ENCODE results near the gene RBMS3.
"Not testable (repeated sequence)": the region's sequence is repeated elsewhere in the genome, so short reads cannot be mapped to it uniquely, and the experiment has no call there.

RBMS3 gene

GRCh38 chr3:29642393-29643033 is 361.6 kb downstream of the RBMS3 start:
- DNase-seq, result no peak

- no peak for DNase-seq
Observed at GRCh38 chr3:29643034-29643425, 362.2 kb downstream of the RBMS3 start.

GRCh38 chr3:29644261-29644660 is 363.4 kb downstream of the RBMS3 start:
- DNase-seq, result no peak

DNA sequence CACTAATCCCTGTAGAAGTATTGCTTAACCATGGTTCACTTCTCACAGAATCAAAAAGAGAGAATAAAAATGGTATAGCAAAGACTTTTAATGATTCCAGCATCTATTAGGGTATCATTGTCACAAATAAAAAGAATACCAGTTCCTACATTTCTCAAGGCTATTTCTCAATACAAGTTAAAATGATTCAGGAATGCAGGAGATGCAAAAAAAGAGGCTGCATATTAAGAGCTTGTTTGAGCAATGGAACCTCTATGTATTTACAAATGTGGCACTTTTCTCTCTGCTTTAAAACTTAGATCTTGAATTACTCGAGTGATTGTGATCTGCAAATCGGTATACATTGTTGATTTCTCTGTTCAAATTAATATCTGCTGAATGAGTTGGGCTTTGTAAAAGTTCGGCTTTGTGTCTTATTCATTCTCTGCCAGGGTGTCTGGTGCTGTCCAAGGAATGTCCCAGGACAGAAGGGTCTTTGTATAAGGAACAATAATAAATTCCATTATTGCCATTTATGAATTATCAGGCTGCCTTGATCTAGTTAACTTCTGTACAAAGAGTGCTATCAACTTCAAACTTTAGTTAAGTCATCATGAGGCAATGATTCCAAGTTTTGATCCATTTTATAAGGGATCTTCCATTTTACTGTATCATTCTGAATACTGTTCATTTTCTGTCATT is 364.2 kb downstream of the RBMS3 start:
- DNase-seq, result no peak

DNA sequence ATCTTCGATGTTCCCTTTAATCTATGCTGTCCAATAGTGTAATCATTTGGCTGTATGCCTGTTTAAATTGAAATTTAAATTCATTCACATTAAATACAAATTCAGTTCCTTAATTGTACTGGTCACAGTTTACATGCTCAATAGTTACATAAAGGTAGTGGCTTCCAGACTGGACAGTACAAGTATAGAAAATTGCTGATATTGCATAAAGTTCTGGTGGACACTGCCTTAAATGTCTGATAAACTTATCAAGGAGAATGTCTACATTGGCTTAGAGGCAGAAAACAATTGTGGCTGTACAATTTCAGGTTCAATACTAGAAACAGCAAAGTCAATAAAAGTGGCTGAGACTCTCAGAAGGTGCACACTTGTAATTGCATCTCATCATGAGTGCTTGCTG is 365.2 kb downstream of the RBMS3 start:
- no peak for DNase-seq

- DNase-seq, result peak; percentile 16
Observed at GRCh38 chr3:29649815-29650547, 369.1 kb downstream of the RBMS3 start.

DNA sequence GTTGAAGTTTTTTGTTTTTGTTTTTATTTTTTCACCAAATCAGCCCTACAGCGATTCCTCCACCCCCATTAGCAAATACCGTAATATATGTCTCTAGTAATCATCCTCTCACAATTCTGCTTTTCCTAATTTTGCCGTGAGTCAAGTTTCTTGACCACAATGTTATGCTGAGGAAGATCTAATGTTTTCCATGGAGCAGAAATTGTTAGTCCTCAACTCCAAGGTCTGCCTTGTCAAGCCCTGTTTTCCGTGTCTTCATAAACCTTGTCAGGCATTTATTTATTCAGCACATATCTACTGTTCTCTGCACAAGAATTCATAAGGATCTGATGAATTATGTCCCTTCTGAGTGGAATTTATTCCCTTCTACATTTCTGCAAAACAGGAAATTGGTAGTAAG is 372.8 kb downstream of the RBMS3 start:
- no peak for DNase-seq

- no peak for DNase-seq
Observed at GRCh38 chr3:29655015-29655747, 374.3 kb downstream of the RBMS3 start.

DNA sequence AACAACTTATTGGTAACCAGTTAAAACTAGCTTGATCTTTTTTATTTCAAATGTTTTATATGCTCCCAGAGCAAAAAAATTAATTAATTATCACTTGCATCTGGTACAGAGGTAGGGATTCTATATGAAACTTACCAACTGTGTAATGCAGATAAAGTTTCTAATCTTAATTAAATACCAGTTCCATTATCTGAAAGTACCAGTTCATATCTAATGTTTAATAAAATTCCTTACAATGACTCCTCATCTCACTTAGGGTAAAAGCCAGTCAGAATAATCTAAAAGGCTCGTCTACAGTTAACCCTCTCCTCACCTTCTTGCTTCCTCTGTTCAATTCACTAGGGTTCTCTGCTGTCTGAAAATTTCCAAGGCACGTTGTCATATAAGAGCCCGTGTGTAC is 384.8 kb downstream of the RBMS3 start:
- no peak for DNase-seq

- DNase-seq, result no peak
Observed at GRCh38 chr3:29668233-29668632, 387.4 kb downstream of the RBMS3 start.

DNA sequence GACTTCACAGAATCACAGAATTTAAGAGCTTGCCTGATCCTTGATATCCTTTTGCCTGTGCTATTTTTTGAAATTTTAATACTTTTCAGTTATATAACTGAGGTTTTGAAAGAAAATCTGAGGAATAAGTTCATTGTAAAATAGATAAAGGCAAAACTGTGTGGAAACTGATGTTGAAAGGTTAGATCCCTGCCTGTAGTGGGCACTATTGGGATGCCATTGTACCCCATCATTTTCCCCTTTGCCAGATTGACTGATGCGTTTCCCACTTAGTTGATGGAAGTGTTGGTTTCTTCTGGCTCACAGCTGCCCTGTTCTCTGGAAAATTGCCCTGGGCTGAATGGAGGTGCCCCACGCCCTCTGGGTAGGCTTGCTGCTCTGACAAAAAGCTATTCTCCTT is 387.9 kb downstream of the RBMS3 start:
- DNase-seq, result no peak

DNA sequence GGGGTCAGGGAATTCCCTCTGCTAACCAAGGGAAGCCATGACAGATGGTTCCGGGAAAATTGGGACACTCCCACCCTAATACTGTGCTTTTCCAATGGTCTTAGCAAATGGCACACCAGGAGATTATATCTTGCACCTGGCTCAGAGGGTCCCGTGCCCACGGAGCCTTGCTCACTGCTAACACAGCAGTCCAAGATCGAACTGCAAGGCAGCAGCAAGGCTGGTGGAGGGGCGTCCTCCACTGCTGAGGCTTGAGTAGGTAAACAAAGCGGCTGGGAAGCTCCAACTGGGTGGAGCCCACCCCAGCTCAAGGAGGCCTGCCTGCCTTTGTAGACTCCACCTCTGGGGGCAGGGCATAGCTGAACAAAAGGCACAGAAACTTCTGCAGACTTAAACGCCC is 389.6 kb downstream of the RBMS3 start:
- not testable (repeated sequence) for DNase-seq

DNA sequence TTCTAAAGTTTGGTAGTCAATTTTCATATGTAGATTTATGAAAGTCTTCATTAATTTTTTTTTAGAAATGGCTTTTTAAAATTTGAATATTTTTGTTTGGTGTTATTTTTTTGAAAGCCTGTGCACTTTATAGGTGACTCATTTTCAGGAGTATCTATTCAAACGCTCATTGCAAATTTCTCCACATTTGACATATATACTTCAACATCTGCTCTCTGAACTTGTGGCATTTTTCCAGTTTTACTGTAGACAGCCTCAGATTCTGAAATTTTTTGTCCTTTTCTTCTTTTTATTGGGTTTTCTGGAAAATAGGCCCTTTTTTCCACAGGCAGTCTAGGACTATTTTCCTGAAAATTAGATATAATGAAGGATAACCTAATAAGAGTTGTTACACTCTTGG is 396.6 kb downstream of the RBMS3 start:
- DNase-seq, result no peak

DNA sequence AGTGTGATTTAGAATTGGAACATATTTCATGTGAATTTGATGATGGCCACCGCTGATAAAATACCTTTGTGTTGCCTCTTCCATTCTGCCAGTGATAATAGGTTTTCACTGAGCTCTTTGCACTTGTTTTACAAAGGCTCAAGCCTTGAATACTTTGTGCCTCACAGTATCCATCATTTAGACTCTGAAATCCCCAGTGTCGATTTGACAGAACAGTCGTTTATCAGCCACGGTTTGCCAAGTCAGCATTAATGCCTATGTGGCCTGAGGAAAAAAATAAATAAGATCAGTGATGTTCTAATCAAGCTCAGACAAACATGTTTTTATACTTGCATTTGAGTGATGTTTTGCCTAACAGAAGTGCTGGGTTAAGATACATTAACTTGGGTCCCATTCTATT is 399.1 kb downstream of the RBMS3 start:
- DNase-seq, result no peak

GRCh38 chr3:29683018-29683993 is 402.4 kb downstream of the RBMS3 start:
- no peak for DNase-seq

GRCh38 chr3:29686889-29687592 is 406.2 kb downstream of the RBMS3 start:
- no peak for DNase-seq

- no peak for DNase-seq
Observed at GRCh38 chr3:29690686-29691353, 409.9 kb downstream of the RBMS3 start.

GRCh38 chr3:29693863-29694262 is 413.0 kb downstream of the RBMS3 start:
- DNase-seq, result no peak

DNA sequence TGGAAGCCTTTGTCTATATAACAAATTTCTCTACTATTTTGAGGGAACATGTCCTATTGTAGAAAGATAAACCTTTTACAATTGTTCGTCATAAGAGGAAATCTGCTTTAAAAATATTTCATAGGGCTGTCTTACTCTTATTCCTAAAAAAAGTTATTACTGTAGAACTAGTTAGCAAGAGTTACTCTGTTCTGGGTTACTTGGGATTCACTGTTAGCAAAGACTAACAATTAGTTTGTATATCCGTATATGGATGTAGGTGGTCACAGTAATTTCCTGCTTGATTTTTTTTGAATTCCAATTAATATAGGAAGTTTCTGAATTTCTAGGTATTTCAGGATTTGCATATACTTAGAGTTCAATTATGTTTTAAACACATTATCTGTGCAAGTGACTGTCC is 413.5 kb downstream of the RBMS3 start:
- no peak for DNase-seq

DNA sequence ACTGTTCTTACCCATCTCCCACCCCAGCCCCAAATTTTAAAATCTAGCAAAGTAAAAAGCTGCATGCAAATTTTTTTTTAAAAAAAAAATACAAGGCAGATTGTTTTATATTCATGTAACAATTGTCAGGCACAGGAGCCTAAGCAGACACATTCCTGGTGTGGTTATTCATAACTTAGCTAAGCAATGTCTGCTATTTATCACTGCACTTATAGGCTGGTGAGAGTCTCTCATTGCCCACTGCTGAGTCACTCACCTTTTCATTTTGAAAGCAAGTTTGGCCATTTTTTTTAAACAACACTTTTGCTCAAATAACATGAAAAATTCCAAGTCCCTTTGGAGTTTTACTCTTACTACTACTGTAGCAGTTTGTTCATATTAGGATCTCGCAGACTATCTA is 413.9 kb downstream of the RBMS3 start:
- no peak for DNase-seq

GRCh38 chr3:29695201-29695600 is 414.3 kb downstream of the RBMS3 start:
- no peak for DNase-seq

Data from NCI-H2029 (cell line).